Measurements from ENCODE around the gene KCND1. TPM values are rescaled to one million over a fixed set of nuclear protein-coding genes. Genes with fewer than 3 reads are reported as not detected.

The KCND1 gene
- total and polyA plus RNA-seq, 10 of the 15 experiments (the other 5 are each of a cell fraction or from before 2014, with no cell fraction given), result 0.02 to 1.0 (median 0.39) TPM

DNA sequence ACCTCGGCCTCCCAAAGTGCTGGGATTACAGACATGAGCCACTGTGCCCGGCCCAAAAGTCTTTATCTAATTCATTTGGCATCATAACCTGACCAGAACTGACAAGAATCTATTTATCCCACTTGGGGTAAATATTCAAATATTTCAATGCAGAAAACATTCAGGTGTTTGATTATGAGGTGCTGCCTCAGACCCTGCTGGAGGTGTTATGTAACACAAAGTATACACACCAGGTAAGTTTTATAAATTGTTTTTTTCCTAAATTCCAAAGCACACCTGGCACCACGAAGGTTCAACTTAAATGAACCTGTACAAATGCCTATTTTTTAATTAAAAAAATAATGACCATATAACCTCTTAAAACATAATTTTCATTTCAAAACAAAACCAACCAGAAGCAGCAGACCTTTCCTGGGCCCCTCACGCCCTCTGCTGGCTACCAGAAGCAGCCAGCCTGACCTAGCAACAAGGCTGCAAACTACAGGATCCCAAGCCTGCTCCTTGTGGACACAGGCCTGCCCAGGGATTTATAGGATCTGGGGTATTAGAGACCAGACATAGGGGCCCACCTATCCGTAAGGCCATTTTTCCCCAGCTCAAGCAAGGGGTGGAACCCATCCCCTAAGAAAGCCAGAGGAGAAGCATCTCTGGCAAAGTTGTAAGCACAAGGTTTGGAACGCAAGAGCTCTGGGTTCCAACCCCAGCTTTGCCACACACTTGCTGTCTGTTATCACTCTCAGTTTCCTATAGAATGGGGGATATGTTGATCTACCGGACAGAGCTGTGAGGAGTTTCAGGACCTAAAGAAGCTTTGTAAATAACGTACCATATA, 25.9 kb downstream of the KCND1 start (continued):
- no peak for TF ChIP-seq REST (IDR thresholded peaks at IDR 0.05; ENCODE audit: low read depth, low read length)
- TF ChIP-seq GATAD2B (conservative IDR thresholded peaks at IDR 0.05; ENCODE audit: low read depth), result no peak
- no peak for TF ChIP-seq PKNOX1 (IDR thresholded peaks at IDR 0.05)
- peak; percentile 17 to 20; a peak in 2 of 4 replicates for TF ChIP-seq IKZF2 (IDR thresholded peaks at IDR 0.05)
- no peak for TF ChIP-seq NFYA (IDR thresholded peaks at IDR 0.05; ENCODE audit: borderline replicate concordance, low read depth, low read length)
- no peak for TF ChIP-seq TBL1XR1 (IDR thresholded peaks at IDR 0.05; ENCODE audit: low read depth, low read length)
- TF ChIP-seq ZNF24 (IDR thresholded peaks at IDR 0.05), result no peak
- peak; percentile 88 to 93 (median 91) for TF ChIP-seq CTCF (IDR thresholded peaks at IDR 0.05 in 2 of 3, conservative IDR thresholded peaks at IDR 0.05 in 1 of 3; ENCODE audit: control insufficient read depth in 2 of 3, extremely low read depth in 1 of 3, insufficient read depth in 1 of 3, low read depth in 3 of 3, low read length in 3 of 3)
- TF ChIP-seq, protein P1, sequence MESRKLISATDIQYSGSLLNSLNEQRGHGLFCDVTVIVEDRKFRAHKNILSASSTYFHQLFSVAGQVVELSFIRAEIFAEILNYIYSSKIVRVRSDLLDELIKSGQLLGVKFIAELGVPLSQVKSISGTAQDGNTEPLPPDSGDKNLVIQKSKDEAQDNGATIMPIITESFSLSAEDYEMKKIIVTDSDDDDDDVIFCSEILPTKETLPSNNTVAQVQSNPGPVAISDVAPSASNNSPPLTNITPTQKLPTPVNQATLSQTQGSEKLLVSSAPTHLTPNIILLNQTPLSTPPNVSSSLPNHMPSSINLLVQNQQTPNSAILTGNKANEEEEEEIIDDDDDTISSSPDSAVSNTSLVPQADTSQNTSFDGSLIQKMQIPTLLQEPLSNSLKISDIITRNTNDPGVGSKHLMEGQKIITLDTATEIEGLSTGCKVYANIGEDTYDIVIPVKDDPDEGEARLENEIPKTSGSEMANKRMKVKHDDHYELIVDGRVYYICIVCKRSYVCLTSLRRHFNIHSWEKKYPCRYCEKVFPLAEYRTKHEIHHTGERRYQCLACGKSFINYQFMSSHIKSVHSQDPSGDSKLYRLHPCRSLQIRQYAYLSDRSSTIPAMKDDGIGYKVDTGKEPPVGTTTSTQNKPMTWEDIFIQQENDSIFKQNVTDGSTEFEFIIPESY (IDR thresholded peaks at IDR 0.05), result no peak
- TF ChIP-seq ZBTB11 (CRISPR knock-in tag; IDR thresholded peaks at IDR 0.05), result no peak

Measured in GM12878 (cell line).